CD14-positive monocyte (primary cell): ENCODE data around the gene PODN. TPM values are rescaled to one million over a fixed set of nuclear protein-coding genes. Genes with fewer than 3 reads are reported as not detected.

Experiments
- DNase-seq, 3 donors: peaks; one replicate each; pipeline ENCODE4 v3.0.0-alpha.2; 2011 to 2022
- H2AFZ ChIP-seq: 2 replicates; pipeline ENCODE4 v1.6.0; 2012; ENCODE audit warnings: mild to moderate bottlenecking, low read depth, low read length, inconsistent platforms; ENCODE audit not compliant: insufficient read depth, poor library complexity, severe bottlenecking
- H3K27ac ChIP-seq, 2 donors: 1 replicate in 1 of 2; 2 replicates in 1 of 2; pipeline ENCODE4 v1.5.1; 2012 to 2013; ENCODE audit warnings: low read length in 2 of 2, control low read depth in 1 of 2, inconsistent platforms in 1 of 2, low read depth in 1 of 2, mild to moderate bottlenecking in 1 of 2
- H3K27me3 ChIP-seq, 2 donors: one replicate each; pipeline versions ENCODE4 v1.6.0 to v1.6.1; 2011 to 2013; ENCODE audit warnings: low read length in 2 of 2; ENCODE audit not compliant: control insufficient read depth in 2 of 2, insufficient read depth in 2 of 2
- H3K36me3 ChIP-seq, 2 donors: replicated peaks in 1 of 2; 1 replicate in 1 of 2; 2 replicates in 1 of 2; pipeline versions ENCODE4 v1.5.1 to v1.6.1; 2012 to 2013; ENCODE audit warnings: low read length in 2 of 2, control low read depth in 1 of 2, inconsistent platforms in 1 of 2, mild to moderate bottlenecking in 1 of 2; ENCODE audit not compliant: insufficient read depth in 2 of 2, control insufficient read depth in 1 of 2
- H3K4me1 ChIP-seq, 2 donors: 1 replicate in 1 of 2; 2 replicates in 1 of 2; pipeline versions ENCODE4 v1.5.1 to v1.6.1; 2012 to 2013; ENCODE audit warnings: low read length in 2 of 2, control low read depth in 1 of 2, inconsistent platforms in 1 of 2, mild to moderate bottlenecking in 1 of 2, moderate library complexity in 1 of 2; ENCODE audit not compliant: insufficient read depth in 2 of 2, control insufficient read depth in 1 of 2
- H3K4me2 ChIP-seq: replicated peaks from 2 replicates; pipeline ENCODE3; 2012; ENCODE audit warnings: low read length, moderate library complexity, mild to moderate bottlenecking; ENCODE audit not compliant: poor library complexity, severe bottlenecking; ENCODE audit errors: extremely low read depth
- H3K4me3 ChIP-seq, 3 experiments: fragments of 200-600 bp in 1 of 3; sonication (generic) in 1 of 3; replicated peaks in 1 of 3; 1 replicate in 2 of 3; 2 replicates in 1 of 3; pipeline ENCODE4 v1.5.1; 2011 to 2013; ENCODE audit warnings: low read length in 3 of 3, mild to moderate bottlenecking in 3 of 3, control low read depth in 2 of 3, low read depth in 2 of 3, inconsistent platforms in 1 of 3, moderate library complexity in 1 of 3
- H3K79me2 ChIP-seq: 2 replicates; pipeline ENCODE4 v1.6.0; 2012; ENCODE audit warnings: mild to moderate bottlenecking, control low read depth, inconsistent platforms, low read length, moderate library complexity; ENCODE audit not compliant: insufficient read depth
- H3K9ac ChIP-seq: 2 replicates; pipeline ENCODE4 v1.6.0; 2017; ENCODE audit warnings: low read length, mild to moderate bottlenecking; ENCODE audit not compliant: insufficient read depth, poor library complexity, severe bottlenecking
- H3K9me3 ChIP-seq, 2 donors: replicated peaks in 1 of 2; 1 replicate in 1 of 2; 2 replicates in 1 of 2; pipeline versions ENCODE4 v1.5.1 to v1.6.1; 2012 to 2013; ENCODE audit warnings: low read length in 2 of 2, control low read depth in 1 of 2; ENCODE audit not compliant: control insufficient read depth in 1 of 2, insufficient read depth in 1 of 2
- H4K20me1 ChIP-seq: 2 replicates; pipeline ENCODE4 v1.6.0; 2012; ENCODE audit warnings: mild to moderate bottlenecking, low read length, control low read depth, moderate library complexity; ENCODE audit not compliant: insufficient read depth
- H3K27ac Mint-ChIP-seq, 7 donors: one replicate each; pipeline ENCODE4 v1.8.0; 2020; ENCODE audit warnings: mild to moderate bottlenecking in 7 of 7, mixed read lengths in 7 of 7, moderate library complexity in 6 of 7, inconsistent platforms in 2 of 7
- H3K27me3 Mint-ChIP-seq, 3 donors: one replicate each; pipeline ENCODE4 v1.8.0; 2021 to 2022; ENCODE audit warnings: low read depth in 3 of 3, mild to moderate bottlenecking in 3 of 3, mixed read lengths in 3 of 3, moderate library complexity in 3 of 3, inconsistent platforms in 1 of 3
- H3K36me3 Mint-ChIP-seq, 2 donors: one replicate each; pipeline ENCODE4 v1.8.0; 2020; ENCODE audit warnings: mixed read lengths in 2 of 2, inconsistent platforms in 1 of 2, mild to moderate bottlenecking in 1 of 2
- H3K4me1 Mint-ChIP-seq: one replicate; pipeline ENCODE4 v1.8.0; 2020; ENCODE audit warnings: mild to moderate bottlenecking, mixed read lengths
- H3K4me3 Mint-ChIP-seq, 2 donors: one replicate each; pipeline ENCODE4 v1.8.0; 2020; ENCODE audit warnings: mild to moderate bottlenecking in 2 of 2, mixed read lengths in 2 of 2, moderate library complexity in 1 of 2
- H3K9me3 Mint-ChIP-seq, 7 donors: one replicate each; pipeline ENCODE4 v1.8.0; 2020 to 2022; ENCODE audit warnings: mixed read lengths in 7 of 7, mild to moderate bottlenecking in 6 of 7, moderate library complexity in 6 of 7, inconsistent platforms in 2 of 7
- CTCF ChIP-seq: fragments of 200-600 bp; IDR thresholded peaks from one replicate; pipeline ENCODE4 v1.8.0; 2022; ENCODE audit warnings: antibody characterized with exemption, mild to moderate bottlenecking
- WGBS: methylation state at CpG from one replicate; pipeline ENCODE4 v1.1.5; 2013; ENCODE audit warnings: missing lambda C conversion rate; ENCODE audit not compliant: insufficient coverage; 5-methylcytosine and 5-hydroxymethylcytosine counted together
- intact Hi-C, 2 donors: fragments of 100-400 bp; cut with micrococcal nuclease; formaldehyde crosslinking; loops; one replicate each; pipeline versions ENCODE4 v1.15.0 to v1.15.1; 2023
- polyA plus RNA-seq, 3 donors: library from polyadenylated mRNA; depleted of rRNA in 1 of 3; unstranded in 2 of 3; stranded (reverse) in 1 of 3; fragments of 300-500 nt in 2 of 3; fragments of >200 nt in 1 of 3; fragmentation: Illumina TruSeq in 2 of 3; gene quantifications; 1 replicate in 2 of 3; 2 replicates in 1 of 3; pipeline ENCODE4 v1.2.3, GENCODE V29; 2012 to 2021

Gene PODN
- polyA plus RNA-seq, 3 donors, result not detected

GRCh38 chr1:53023546-53023945, 38.5 kb upstream of the PODN start:
- no peak for DNase-seq
- no peaks in the 10 kb centered on the region for H3K4me1 ChIP-seq
- WGBS, result 100% methylated on average over 2 of the region's 3 CpGs
- H4K20me1 ChIP-seq, result peaks cover 19% of the 10 kb centered on the region
- H3K4me3 Mint-ChIP-seq, result no peak overlapping the region
- H3K36me3 ChIP-seq, result peaks cover 7 to 21% of the 10 kb centered on the region in 2 donors
- no peak for TF ChIP-seq CTCF
- H3K27me3 ChIP-seq, result no peaks in the 10 kb centered on the region
- no peaks in the 10 kb centered on the region for H3K9me3 Mint-ChIP-seq
- peaks cover 8 to 15% of the 10 kb centered on the region in 2 donors for H3K36me3 Mint-ChIP-seq
- no peak overlapping the region for H3K27ac Mint-ChIP-seq
- H3K4me2 ChIP-seq, result no peak overlapping the region
- H3K79me2 ChIP-seq, result peaks cover 65% of the 10 kb centered on the region
- H3K4me1 Mint-ChIP-seq, result peaks cover 6% of the 10 kb centered on the region
- no peak overlapping the region for H3K4me3 ChIP-seq
- H3K9me3 ChIP-seq, result no peaks in the 10 kb centered on the region
- no peak overlapping the region for H3K27ac ChIP-seq
- H3K9ac ChIP-seq, result no peak overlapping the region
- H3K27me3 Mint-ChIP-seq, result no peaks in the 10 kb centered on the region
- intact Hi-C loops, result no loop called here
- H2AFZ ChIP-seq, result no peak overlapping the region

- Mint-ChIP-seq H3K9me3 (no peaks in the 10 kb centered on the region), H3K4me1 (peaks cover 6% of the 10 kb centered on the region), H3K27ac (no peak overlapping the region), H3K36me3 (peaks cover 13 to 15% of the 10 kb centered on the region in 2 donors), H3K4me3 (no peak overlapping the region), H3K27me3 (no peaks in the 10 kb centered on the region)
- no peak for DNase-seq
- Histone ChIP-seq H3K79me2 (peaks cover 61% of the 10 kb centered on the region), H3K27me3 (no peaks in the 10 kb centered on the region), H3K4me3 (no peak overlapping the region), H4K20me1 (peaks cover 19% of the 10 kb centered on the region), H3K4me1 (no peaks in the 10 kb centered on the region), H3K36me3 (peaks cover 7 to 27% of the 10 kb centered on the region in 2 donors), H3K4me2 (no peak overlapping the region), H3K9ac (no peak overlapping the region), H2AFZ (no peak overlapping the region), H3K27ac (no peak overlapping the region), H3K9me3 (no peaks in the 10 kb centered on the region)
- intact Hi-C loops, result no loop called here
- no peak for TF ChIP-seq CTCF
These were observed 37.9 kb upstream of the PODN start for GRCh38 chr1:53024117-53024516.
